ENCODE results near the gene CACNA1B.

GRCh38 chr9:138057726-138058125 is 180.1 kb downstream of the CACNA1B start:
- no peak for TF ChIP-seq SPI1 (IDR thresholded peaks at IDR 0.05; ENCODE audit: low read depth, low read length)
- no peak for TF ChIP-seq POLR2AphosphoS5 (IDR thresholded peaks at IDR 0.05; ENCODE audit: low read depth, low read length)
- no peak for TF ChIP-seq POLR2A (IDR thresholded peaks at IDR 0.05; ENCODE audit: low read depth, low read length)

Measured in GM12891 (cell line).